Skin epidermis (tissue), 12 donors: ENCODE results near the gene PWWP2A.
A peak's percentile ranks its signal among the peaks of the same experiment; 100 is the strongest.

Source experiments
- H3K27ac ChIP-seq, 21 experiments: fragments of 200-600 bp; sonication (generic) in 11 of 21; one replicate each; pipeline ENCODE4 v1.5.0; 2020; ENCODE audit warnings: mild to moderate bottlenecking in 3 of 21, inconsistent platforms in 2 of 21, moderate library complexity in 2 of 21
- H3K4me3 ChIP-seq, 7 experiments: fragments of 200-600 bp; sonication (generic) in 2 of 7; one replicate each; pipeline ENCODE4 v1.5.0; 2020; ENCODE audit warnings: inconsistent platforms in 2 of 7, mild to moderate bottlenecking in 2 of 7, moderate library complexity in 1 of 7

Gene PWWP2A

DNA sequence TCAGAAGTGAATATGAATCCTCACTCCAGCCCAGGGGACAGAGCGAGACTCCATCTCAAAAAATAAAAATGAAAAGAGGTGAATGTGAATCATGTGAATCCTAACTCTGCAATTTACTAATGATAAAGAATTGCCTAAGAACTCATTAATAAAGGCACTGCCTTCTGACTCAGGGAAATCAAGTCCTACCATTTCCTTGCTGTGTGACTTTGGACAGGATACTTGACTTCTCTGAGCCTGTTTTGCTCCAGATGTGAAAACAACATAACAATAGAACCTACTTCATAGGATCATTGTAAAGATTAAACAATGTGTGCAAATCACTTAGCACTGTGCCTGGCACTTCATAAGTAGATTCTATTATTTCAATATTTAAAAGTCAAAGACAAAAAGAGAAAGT, 15.1 kb upstream of the PWWP2A start:
- Histone ChIP-seq H3K4me3 (no peak overlapping the region), H3K27ac (no peak overlapping the region)

DNA sequence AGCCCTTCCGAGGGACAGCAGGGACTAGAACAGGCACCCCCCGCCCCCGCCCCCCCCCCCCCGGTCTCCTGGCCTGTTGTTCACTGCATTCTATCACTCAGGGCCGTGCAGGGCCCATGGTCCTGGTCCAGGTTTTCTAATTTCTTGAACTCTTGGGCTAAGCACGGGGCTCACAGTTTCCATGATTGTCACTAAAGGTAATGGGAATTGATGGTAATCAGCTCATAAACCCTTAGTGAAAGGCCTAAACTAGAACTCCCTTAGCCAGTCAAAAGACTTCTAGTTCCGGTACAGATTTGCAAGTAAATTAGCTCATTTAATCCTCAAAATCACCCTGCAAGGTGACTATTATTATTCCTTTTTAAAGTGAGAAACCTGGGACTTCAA, 14.7 kb upstream of the PWWP2A start:
- Histone ChIP-seq H3K4me3 (no peak overlapping the region), H3K27ac (peak overlapping the region in 2 of 21 experiments; percentile 3 to 43)

DNA sequence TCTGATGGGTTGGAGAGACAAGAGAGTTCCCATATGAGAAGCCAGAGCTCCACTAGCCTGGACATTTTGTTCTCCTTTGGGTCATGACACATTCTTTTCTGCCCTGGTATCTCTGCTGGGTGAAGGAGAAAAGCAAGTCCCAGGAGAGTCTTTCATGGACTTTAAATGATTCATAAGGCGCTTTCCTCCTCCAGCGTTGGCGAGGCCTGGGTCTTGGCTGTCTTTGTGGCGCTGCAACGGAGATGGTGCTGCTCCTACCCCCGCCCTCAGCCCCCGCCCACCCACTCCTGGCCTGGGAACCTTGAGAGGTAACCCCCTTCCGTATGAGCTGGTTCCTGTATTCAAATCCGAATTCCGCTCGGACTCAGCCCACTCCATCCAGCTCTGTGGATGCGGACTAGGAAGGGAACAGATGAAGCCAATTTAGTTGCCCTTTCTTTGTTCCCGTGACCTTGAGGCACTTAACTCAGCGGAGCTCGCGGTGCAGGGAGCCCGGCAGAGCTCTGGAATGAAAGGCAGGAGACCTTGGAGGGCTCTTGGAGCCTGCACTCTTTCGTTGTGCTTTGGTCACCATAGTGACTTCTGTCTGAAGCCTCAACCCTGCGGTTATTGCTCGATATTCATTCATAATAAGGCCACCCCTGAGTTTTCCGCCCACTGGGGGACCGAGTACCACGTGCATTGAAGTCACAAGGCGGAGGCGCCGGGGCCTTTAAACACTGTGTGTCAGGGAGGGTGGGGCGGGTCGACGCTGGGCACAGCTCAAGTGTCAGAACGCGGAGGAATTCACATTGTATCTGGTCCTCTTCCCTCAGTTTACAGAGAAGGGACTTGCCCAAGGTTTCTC, 14.0 kb upstream of the PWWP2A start:
- H3K4me3 ChIP-seq = no peak overlapping the region
- peak overlapping the region in 2 of 21 experiments; percentile 3 to 43 for H3K27ac ChIP-seq

DNA sequence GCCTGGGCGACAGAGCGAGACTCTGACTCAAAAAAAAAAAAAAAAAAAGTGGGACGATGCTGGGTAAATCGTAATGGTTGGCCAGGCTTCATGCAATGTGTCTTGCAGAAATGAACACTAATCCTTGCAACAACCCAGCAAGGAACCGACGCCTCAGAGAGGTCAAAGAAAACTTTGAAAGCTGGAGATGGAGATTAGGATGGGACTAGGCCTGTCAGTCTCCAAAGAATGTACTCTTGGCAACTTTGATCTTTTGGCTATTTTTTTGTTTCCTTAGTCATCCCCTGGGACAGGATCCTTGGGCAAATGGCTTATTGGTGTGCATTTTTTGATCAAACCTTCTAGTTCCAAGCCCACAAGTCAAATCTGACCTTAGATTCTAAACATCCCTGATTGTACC, 10.6 kb upstream of the PWWP2A start:
- Histone ChIP-seq H3K4me3 (no peak overlapping the region), H3K27ac (no peak overlapping the region)

DNA sequence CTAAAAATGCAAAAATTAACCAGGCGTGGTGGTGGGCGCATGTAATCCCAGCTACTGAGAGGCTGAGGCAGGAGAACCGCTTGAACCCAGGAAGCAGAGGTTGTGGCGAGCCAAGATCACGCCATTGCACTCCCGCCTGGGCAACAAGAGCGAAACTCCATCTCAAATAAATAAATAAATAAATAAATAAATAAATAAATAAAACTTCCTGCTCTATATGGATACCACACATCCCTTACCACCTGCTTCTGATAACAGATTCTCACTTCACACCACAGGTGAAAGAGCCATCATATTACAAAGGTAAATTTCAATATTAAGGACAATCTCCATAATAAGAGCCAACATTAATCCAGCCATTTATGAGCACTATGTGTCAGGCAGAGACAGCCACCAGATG, 9.4 kb upstream of the PWWP2A start:
- H3K27ac ChIP-seq = no peak overlapping the region
- H3K4me3 ChIP-seq = no peak overlapping the region

DNA sequence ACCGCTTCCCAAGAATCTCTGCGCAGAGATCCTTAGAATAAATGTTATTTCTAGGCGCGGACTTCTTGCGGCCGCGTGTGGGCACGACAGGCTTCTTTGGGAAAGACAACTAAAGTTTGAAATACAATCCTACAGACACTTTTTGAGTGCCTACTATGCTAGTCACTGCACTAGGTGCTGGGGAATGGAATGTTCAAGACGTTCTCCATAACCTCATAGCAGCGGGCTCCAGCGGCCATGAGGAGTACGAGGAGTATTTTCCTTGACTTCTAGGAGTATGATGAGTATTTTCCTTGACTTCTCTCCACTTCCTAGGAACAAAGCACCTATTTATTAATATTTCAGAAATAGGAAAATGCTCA, 636 bp upstream of the PWWP2A start:
- Histone ChIP-seq H3K4me3 (peak overlapping the region in 3 of 7 experiments; percentile 18 to 100 (median 96)), H3K27ac (no peak overlapping the region)

DNA sequence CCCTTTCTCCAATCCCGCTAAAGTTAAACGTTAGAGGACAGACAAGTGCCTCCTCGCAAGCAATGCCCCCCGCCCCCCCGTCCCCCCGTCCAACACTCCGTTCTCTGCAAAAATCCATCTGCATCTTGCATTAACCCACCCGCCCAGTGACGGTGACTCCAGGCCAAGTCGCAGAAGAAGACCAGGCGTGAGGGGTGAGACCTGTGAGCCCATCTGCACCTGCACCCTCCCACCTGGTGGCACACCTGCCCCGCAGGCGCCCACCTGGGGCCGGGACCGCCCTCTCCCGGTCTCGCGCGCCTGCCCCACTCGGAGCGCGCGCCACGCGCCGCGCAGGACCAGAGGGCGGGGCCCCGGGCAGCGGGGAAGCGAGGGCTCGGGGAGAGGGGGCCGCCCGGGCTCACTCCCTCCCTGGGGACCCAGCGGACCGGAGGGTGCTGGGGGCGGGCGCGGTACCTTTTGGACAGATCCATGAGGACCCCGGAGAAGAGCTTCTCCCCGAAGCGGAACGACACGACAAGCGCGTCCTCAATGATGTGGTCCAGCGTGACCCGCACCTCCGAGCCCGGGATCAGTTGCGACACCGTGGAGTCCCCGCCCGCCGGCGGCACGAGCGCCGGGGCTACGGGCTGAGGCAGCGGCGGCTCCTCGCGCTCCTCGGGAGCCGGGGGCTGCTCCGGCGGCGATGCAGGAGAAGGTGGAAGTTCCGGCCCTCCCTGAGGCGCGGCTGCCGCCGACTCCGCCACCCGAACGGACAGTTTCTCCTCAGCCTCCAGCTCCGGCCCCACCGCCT, 705 bp downstream of the PWWP2A start:
- Histone ChIP-seq H3K4me3 (peak overlapping the region; percentile 56 to 100 (median 92)), H3K27ac (peak overlapping the region; percentile 87 to 100 (median 97))

DNA sequence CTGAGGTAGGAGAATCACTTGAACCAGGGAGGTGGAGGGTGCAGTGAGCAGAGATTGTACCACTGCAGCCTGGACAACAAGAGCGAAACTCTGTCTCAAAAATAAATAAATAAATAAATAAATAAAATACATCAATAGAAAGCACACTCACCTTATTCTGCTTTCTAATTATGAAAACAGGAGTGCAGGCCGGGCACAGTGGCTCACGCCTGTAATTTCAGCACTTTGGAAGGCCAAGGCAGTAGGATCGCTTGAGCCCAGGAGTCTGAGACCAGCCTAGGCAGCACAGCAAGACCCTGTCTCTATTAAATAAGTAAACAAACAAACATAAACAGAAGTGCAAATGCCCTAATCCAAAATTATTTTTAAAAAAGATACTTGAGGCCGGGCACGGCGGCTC, 2.3 kb downstream of the PWWP2A start:
- Histone ChIP-seq H3K27ac (no peak overlapping the region), H3K4me3 (no peak overlapping the region)

DNA sequence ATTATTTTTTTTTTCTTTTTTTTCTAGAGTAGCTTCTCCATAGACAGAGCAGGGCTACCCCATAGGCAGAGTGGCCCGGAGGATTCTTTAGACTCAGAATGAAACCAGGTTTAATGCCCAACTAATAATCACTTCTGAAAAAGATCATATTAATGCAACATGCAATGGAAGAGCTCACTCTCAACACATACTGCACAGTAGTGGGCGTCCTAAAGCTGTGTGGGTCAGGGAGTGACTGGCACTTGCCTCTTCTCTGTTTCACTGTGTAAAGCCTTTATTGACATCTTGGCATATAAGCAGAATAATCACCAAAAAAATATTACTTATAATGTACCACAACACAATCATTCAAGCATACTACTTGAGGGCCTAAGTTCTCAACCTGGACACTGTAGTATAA, 11.1 kb downstream of the PWWP2A start:
- H3K27ac ChIP-seq = no peak overlapping the region
- H3K4me3 ChIP-seq = no peak overlapping the region

DNA sequence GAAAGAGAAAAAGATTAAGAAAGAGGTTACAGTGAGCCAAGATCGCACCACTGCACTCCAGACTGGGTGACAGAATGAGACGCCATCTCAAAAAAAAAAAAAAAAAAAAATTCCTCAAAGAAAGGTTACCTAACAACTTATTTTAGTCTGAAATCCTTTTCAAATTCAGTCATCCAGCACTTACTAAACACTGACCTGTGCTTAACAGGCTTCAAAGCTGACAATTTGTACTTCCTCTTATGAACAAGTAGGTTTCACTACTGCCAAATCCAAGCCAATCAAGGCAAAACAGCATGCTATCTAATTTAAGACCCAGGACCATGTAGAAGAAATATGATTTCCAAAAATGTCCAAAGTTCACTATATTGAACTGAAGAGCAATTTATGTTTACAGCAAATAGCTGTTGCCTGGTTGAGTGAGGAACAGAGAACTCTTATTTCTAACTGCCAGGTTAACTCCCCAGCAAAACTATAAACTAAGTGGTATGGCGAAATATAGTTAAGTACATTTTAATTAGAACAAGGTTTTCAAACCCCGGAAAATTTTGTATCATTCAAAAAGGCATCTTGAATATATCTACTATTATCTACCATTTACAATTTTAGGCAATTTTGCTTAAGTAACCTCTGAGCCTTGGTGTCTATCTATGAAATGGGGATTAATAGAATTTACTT, 13.4 kb downstream of the PWWP2A start:
- no peak overlapping the region for H3K27ac ChIP-seq
- no peak overlapping the region for H3K4me3 ChIP-seq

DNA sequence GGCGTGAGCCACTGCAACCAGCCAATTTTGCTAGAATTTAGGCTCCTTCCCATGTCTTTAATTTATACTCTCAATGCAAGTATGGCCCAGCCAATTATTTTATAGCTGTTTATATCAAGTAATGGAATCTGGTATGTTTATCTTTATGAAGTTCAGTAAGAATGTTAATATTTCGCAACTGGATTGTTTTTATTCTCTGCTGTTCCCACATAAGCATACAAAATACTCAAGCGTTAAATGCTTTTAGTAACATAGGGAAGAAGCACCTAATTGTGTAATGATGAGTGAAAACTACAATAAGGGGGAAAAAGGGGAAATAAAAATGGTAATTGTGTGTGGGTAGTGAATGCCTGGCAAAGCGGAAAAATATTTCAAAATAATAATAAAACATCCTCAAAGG, 21.3 kb downstream of the PWWP2A start:
- H3K4me3 ChIP-seq = no peak overlapping the region
- no peak overlapping the region for H3K27ac ChIP-seq

DNA sequence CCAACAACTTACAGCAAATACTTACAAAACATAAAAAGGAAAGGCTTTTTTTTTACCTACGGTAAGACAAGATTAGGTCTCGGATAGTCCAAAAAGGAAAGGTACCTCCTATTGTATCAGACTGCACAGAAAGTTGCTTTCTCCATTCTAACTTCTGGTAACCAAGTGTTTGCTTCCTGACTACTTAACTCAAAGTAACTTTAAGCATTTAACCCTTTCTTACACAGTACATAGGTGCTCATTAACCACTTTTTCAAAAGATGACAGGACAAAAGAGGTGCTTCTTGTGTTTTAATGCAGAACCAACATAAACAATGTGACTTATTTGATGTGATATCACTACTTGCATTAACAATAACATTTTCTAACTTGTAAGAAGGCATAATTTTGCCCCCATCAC, 23.1 kb downstream of the PWWP2A start:
- Histone ChIP-seq H3K4me3 (no peak overlapping the region), H3K27ac (no peak overlapping the region)

DNA sequence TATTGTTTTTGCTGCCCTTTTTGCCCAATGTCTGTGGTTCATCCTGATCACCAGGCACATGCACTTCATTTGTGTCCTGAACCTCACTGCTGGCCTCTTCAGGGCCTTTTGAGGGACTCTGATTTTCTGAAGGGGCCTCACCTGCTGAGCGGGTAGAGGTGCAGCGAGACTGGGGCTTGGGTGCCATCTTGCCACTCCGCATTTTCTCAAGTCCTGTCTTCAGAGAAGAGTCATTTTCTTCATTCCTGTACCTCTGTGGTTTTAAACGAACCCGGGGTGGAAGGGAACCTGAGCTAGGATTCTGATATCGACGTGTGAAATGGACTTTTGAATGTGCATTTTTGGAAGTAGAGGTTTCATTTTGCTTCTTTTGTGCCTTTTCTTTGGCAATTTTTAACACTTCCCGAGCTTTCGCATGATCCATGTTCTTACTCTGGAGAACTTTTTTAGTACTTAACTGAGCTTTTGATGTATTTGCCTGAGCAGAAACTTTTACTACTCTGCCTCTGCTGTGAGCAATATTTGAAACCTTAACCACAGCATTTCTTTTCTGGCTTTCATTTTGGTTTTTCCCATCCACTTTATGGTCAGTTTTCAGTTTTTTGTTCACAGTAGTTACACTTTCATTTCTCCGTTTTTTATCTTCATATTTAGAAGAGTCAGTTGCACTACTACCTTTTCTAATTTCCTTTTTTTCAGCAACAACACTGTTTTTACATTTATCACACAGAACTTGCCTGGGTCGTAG, 26.1 kb downstream of the PWWP2A start:
- H3K27ac ChIP-seq = no peak overlapping the region
- no peak overlapping the region for H3K4me3 ChIP-seq

DNA sequence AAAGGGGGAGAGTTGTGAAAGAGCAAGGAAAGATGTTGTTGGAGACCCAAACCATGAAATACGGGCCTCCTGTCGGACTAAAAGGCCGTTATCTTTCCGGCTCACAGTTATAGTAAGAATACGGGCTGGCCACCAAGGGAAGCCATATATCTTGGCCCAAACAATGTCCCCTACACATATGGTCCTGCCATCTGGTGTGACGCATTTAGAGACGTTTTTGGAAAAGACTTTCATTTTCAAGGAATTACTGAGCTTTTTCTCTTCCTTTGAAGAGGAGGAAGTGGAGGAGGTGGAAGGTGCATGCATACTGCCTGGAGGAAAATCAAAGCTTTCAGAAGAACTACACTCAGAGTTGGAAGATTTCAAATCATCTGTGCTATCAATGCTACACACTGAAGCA, 26.7 kb downstream of the PWWP2A start:
- H3K4me3 ChIP-seq = no peak overlapping the region

DNA sequence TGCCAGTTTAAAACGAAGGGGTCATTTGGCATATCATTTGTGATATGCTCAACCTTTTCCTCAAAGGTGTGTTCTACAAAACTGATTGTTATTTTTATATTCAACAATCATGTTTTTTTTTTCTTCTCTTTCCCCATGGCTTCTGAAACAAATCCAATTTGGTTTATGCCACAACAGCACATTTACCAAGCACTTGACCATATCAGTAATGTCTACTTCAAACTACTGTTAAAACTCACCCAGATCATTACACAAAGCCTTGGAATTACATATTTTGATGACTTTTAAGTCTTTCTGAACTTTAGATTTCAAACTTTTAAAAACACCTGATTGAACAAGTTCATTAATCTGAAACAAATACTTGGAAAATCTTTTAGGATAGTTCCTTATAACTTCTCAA, 29.2 kb downstream of the PWWP2A start:
- Histone ChIP-seq H3K4me3 (no peak overlapping the region), H3K27ac (no peak overlapping the region)

More for the DNA sequence above, 26.7 kb downstream of the PWWP2A start:
- H3K27ac ChIP-seq = no peak overlapping the region

DNA sequence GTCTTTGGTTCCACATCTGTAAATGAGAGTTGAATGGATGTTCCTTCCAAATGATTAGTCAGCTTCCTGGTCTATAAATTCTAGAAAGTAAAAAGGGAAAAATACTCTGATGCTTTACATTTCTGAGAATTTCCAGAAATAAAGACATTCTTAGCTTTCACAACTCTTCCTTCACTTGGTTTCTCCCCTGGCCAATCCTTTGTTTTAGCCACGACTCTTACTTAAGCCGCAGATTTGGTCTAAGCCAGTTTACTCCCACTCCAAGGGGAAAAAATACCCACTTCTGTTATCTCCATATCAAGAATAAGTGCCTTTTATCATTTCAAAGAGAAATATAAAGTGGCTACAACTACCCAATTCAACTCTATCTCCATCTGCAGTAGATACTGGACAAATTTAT, 29.7 kb downstream of the PWWP2A start:
- H3K27ac ChIP-seq = no peak overlapping the region
- no peak overlapping the region for H3K4me3 ChIP-seq

DNA sequence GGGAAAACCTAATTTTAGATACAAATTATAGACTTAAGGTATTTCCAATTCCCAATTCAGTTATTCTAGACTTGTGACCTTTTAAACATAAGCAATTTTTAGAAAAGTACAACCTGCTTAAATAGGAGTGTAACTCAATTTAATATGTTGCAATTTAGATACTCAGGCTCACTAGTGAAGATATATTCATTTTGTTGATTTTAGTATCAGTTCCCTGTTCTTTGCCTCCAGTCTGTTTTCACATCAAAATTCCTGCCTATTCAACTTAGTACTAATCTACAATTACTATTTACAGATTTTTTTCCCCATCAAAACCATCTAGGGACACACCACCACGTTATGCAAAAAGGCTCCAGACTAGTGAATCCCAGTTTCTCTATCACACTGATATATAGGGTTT, 30.4 kb downstream of the PWWP2A start:
- Histone ChIP-seq H3K27ac (no peak overlapping the region), H3K4me3 (no peak overlapping the region)

DNA sequence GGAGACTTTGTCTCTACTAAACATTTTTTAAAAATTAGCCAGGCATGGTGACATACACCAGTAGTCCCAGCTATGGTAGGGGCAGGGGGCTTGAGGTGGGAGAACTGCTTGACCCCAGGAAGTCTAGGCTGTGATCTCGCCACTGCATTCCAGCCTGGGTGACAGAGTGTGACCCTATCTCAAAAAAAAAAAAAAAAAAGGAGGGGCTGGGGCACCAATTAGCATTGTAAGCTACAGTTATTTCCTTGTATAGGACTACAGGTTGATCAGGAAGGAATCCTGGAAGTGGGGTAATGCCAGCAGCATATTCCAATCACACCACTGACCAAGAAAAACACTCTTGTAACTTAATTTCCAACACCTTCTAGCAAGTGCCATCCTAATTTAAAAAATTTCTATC, 32.1 kb downstream of the PWWP2A start:
- no peak overlapping the region for H3K4me3 ChIP-seq
- H3K27ac ChIP-seq = no peak overlapping the region

DNA sequence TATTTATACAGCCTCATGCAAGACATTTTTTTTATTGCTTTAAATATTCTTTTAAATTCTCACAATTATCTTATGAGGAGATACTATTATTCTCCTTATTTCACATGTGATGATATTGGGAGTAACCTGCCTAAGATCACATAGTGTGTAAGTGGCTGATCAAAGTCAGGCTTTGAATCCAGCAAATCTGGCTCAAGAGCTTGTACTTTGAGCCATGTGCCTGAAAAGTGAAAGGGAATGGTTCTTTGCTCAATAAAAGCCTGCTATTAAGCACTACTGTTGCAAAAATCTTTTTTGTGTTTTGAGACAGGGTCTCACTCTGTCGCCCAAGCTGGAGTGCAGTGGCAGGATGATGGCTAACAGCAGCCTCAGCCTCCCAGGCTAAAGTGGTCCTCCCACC, 35.1 kb downstream of the PWWP2A start:
- H3K27ac ChIP-seq = no peak overlapping the region

DNA sequence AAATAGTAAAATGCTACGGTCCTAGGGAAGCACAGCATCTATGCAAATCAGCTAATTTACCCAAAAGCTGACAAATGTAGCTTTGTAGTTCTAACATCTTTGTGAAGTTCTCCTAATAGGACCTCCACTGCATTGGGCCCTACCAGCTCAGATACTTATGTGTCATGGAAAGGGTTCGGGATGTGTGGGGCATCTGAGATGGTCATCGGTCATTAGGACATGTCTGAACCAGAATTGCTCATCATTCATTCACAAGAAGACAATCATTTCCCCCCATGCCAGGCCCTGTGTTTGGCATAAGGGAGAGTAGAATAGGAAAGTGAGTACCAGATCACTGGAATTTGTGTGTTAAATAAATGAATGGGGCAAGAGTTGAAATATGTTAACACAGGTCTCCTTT, 35.7 kb downstream of the PWWP2A start:
- no peak overlapping the region for H3K27ac ChIP-seq

More for the DNA sequence above, 35.1 kb downstream of the PWWP2A start:
- no peak overlapping the region for H3K4me3 ChIP-seq

More for the DNA sequence above, 35.7 kb downstream of the PWWP2A start:
- no peak overlapping the region for H3K4me3 ChIP-seq
